OCI-LY1 (cell line): Measurements from ENCODE around the gene PPP1R12B.

ENCODE experiments used
- EZH2 ChIP-seq: fragments of 200-600 bp; sonication (generic), shearing (Covaris generic); IDR thresholded peaks from 2 replicates; pipeline ENCODE4 v1.8.0; 2017; ENCODE audit warnings: borderline replicate concordance, mixed run types, mild to moderate bottlenecking, antibody characterized with exemption, low read length, moderate library complexity, mixed read lengths
- TF ChIP-seq, protein P1 (sequence below): fragments of 200-600 bp; sonication (generic), shearing (Covaris generic); IDR thresholded peaks from 2 replicates; pipeline ENCODE4 v1.5.1; 2017; ENCODE audit warnings: mild to moderate bottlenecking, antibody characterized with exemption, low read length, moderate library complexity, mixed read lengths

DNA sequence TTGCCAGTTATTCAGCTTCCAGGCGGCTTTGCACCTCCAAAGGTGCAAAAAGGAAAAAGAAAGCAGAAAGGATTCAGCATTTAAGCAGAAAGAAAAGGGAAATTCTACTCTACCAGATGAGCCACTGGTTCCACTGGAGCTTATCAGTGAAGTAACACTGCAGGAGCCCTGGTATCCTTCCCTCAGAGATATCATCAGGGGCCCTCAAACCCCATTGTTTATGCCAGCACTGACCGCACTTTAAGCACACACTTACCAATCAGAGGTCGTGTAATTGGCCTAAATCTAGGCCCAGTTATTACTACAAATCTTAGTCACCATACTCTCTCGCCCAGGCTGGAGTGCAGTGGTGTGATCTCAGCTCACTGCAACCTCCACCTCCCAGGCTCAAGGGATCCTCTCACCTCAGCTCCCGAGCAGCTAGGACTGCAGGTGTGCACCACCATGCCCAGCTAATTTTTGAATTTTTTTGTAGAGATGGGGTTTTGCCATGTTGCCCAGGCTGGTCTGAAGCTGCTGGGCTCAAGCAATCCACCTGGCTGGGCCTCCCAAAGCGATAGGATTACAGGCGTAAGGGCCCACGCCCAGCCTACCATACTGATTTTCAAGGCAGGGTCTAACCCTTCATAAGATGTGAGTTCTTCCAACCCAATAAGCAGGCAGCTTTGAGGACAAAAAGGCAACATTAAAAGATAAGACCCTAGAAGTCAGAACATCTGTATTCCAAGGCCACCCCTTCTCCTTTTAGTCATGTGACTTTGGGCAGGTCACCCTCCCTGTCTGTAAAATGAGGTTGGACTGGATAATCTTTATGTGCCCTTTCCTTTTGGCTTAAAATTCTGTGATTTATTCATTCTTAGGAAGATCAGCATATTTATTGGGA lies 236.4 kb downstream of the PPP1R12B start:
- no peak for TF ChIP-seq EZH2
- TF ChIP-seq, protein P1, sequence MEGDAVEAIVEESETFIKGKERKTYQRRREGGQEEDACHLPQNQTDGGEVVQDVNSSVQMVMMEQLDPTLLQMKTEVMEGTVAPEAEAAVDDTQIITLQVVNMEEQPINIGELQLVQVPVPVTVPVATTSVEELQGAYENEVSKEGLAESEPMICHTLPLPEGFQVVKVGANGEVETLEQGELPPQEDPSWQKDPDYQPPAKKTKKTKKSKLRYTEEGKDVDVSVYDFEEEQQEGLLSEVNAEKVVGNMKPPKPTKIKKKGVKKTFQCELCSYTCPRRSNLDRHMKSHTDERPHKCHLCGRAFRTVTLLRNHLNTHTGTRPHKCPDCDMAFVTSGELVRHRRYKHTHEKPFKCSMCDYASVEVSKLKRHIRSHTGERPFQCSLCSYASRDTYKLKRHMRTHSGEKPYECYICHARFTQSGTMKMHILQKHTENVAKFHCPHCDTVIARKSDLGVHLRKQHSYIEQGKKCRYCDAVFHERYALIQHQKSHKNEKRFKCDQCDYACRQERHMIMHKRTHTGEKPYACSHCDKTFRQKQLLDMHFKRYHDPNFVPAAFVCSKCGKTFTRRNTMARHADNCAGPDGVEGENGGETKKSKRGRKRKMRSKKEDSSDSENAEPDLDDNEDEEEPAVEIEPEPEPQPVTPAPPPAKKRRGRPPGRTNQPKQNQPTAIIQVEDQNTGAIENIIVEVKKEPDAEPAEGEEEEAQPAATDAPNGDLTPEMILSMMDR = no peak
